Caki2 (cell line): ENCODE measurements around the gene UBE2R2. TPM values are rescaled to one million over a fixed set of nuclear protein-coding genes. Genes with fewer than 3 reads are reported as not detected.
"Not testable (repeated sequence)": the region's sequence is repeated elsewhere in the genome, so short reads cannot be mapped to it uniquely, and the experiment has no call there.

Source experiments
- DNase-seq: peaks from one replicate; pipeline ENCODE4 v3.0.0-alpha.2; 2015; ENCODE audit warnings: low read depth
- in situ Hi-C: cut with HindIII; loops from 2 replicates; pipeline ENCODE4 v1.10.0; 2016; ENCODE audit warnings: low sequenced_read_pairs, low pct_unique_long_range_greater_than_20kb, mixed read lengths
- total RNA-seq: library from RNA; depleted of rRNA; stranded (reverse); fragments of >200 nt; shearing (Covaris generic); gene quantifications from 2 replicates; pipeline ENCODE4 v1.2.3, GENCODE V29; 2014; ENCODE audit warnings: low replicate concordance

UBE2R2 gene
- total RNA-seq, 1 experiment from 2014 or later: 22.9 TPM

DNA sequence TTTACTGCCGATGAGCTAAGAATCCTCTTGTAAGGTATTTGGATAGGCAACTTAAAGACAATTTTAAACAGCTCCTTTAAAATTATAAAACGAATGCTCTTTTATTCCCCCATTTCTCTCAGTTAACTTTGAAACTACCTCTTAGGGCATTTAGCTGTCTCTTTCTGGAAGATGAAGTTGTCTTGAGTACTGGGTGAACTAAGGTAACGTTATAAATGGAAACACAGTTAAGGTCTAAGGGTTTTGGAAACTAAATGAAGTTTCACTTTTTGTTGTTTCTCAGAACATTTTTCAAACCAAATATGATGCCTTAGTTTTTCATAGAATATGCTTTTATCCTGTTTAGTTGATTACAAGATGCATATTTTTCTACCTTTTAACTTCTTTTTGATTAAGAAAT, 6.8 kb downstream of the UBE2R2 start:
- no peak for DNase-seq
- in situ Hi-C loops: no loop called here

DNA sequence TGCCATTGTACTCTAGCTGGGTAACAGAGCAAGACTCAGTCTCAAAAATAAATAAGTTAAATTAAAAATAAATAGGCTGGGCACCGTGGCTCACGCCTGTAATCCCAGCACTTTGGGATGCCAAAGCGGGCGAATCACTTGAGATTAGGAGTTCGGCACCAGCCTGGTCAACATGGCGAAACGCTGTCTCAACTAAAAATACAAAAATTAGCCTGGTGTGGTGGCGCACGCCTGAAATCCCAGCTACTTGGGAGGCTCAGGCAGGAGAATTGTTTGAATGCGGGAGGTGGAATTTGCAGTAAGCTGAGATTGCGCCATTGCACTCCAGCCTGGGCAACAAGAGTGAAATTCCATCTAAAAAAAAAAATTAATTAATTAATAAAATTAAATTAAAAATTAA, 10.3 kb downstream of the UBE2R2 start:
- DNase-seq, in situ Hi-C loops: not testable (repeated sequence)

DNA sequence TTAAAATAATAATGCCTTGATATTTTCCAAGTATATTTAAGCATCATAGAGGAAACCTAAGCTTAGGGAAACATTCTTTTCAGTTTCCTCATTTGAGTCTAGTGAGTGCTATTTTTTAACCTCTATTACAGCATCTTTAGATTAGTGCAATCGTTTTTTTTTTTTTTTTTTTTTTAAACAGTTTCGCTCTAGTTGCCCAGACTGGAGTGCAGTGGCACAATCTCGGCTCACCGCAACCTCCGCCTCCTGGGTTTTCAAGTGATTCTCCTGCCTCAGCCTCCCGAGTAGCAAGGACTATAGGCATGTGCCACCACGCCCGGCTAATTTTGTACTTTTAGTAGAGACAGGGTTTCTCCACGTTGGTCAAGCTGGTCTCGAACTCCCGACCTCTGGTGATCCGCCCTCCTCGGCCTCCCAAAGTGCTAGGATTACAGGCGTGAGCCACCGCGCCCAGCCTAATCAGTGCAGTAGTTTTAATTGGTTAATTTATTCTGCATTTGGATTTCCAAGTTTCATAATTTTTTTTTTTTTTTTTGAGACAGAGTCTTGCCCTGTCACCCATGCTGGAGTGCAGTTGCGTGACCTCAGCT, 12.8 kb downstream of the UBE2R2 start:
- in situ Hi-C loops, DNase-seq: not testable (repeated sequence)

DNA sequence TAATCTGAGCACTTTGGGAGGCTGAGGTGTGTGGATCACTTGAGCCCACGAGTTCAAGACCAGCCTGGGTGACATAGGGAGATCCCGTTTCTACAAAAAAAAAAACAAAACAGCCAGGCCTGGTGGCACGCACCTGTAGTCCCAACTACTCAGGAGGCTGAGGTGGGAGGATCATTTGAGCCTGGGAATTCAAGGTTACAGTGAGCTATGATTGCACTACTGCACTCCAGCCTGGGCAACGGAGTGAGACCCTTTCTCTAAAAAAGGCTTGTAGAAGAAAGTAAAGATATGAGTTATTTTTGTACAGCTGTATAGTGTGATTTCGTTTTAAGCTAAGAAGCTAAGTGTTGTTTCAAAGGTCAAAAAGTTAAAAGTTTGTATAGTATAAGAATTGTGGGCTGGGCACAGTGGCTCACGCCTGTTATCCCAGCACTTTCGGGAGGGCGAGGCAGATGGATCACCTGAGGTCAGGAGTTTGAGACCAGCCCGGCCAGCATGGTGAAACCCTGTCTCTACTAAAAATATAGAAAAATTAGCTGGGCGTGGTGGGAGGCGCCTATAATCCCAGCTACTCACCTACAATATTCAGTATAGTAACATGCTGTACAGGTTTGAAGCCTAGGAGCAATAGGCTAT, 18.8 kb downstream of the UBE2R2 start:
- no peak for DNase-seq
- in situ Hi-C loops: no loop called here

DNA sequence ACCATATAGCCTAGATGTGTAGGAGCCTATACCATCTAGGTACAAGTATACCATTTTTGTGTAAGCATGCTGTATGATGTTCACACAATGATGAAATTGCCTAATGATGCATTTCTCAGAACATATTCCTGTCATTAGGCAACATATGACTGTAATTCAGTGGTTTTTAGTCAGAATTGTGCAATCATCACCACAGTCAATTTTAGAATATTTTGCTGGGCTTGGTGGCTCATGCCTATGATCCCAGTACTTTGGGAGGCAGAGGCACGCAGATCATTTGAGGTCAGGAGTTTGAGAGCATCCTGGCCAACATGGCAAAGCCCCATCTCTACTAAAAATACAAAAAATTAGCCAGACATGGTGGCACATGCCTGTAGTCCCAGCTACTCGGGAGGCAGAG, 19.3 kb downstream of the UBE2R2 start:
- DNase-seq, in situ Hi-C loops: not testable (repeated sequence)

DNA sequence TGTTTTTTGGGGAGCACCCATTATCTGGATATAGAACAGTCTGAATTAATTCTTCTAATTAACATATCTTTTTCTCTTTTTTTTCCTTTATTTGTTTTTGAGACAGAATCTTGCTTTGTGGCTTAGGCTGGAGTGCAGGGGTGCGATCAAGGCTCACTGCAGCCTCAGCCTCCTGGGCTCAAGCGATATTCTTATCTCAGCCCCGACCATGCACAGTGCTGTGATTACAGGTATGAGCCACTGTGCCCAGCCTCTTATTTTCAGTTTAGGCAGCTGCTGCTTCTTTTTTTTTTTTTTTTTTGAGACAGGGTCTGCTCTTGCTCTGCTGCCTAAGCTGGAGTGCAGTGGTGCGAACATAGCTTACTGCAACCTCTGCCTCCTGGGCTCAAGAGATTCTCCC, 20.2 kb downstream of the UBE2R2 start:
- in situ Hi-C loops: no loop called here
- DNase-seq: no peak

DNA sequence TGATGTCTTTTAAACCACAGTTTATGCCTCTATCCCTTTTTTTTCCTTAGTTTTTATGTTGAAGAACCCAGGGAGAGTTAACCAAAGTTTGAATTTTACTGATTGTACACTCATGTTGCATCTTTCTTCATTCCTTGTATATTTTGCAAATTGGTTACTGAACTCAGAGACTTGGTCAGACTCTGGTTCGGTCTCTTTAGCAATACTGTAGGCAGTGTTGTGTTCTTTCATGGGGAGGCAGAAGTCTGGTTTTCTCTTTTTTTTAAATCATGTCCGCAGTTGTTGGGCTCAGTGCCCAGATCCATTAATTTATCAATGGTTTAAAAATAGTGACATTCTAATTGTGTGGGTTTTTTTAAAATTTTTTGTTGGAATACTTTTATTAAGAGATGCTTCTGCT, 23.4 kb downstream of the UBE2R2 start:
- in situ Hi-C loops: no loop called here
- DNase-seq: no peak

DNA sequence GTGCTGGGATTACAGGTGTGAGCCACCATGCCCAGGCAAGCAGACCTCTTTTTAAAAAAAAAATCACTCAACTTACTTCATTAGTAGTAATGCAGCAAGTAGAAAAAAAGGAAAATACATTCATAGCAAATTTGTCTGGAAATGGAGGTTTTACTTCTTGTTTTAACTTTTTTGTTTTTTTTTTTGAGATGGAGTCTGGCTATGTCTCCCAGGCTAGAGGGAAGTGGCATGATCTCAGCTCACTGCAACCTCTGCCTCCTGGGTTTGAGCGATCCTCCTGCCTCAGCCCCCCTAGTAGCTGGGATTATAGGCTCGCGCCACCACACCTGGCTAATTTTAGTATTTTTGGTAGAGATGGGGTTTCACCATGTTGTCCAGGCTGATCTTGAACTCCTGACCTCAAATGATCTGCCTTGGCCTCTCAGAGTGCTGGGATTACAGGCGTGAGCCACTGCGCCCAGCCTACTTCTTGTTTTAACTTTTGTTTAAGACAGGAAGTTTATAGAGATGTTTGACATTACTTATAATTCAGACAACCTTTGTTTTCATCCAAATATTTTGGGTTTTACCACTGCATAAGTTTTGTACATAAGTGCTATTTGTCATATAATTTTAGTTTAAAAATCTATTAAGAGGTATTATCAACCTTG, 26.5 kb downstream of the UBE2R2 start:
- no peak for DNase-seq
- in situ Hi-C loops: no loop called here

DNA sequence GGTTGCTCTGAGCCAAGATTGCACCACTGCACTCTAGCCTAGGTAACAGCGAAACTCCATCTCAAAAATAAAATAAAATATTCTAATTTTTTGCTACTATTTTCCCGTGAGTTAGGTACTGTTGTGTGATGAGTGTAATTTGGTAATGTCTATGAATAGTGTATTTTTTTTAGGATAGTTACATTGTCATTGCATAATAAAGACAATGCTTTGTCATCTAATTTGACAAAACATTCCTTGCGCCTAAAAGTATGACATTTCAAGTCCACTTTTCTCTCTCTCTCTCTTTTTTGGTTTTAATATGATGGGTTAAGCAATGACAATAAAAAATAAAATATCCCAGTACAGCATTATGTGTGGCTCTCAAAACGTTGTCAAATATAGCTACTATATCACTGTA, 29.3 kb downstream of the UBE2R2 start:
- in situ Hi-C loops: no loop called here
- no peak for DNase-seq

DNA sequence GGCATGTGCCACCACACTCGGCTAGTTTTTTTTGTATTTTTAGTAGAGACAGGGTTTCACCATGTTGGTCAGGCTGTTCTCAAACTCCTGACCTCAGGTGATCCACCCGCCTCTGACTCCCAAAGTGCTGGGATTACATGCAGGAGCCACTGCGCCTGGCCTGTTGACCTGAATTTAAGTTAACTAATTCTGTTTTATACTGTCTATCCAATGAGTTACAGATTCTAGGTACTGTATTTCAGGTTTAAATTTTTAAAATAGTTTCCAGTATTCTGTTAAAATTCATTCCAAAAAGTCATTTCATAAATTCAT, 30.9 kb downstream of the UBE2R2 start:
- DNase-seq, in situ Hi-C loops: not testable (repeated sequence)

DNA sequence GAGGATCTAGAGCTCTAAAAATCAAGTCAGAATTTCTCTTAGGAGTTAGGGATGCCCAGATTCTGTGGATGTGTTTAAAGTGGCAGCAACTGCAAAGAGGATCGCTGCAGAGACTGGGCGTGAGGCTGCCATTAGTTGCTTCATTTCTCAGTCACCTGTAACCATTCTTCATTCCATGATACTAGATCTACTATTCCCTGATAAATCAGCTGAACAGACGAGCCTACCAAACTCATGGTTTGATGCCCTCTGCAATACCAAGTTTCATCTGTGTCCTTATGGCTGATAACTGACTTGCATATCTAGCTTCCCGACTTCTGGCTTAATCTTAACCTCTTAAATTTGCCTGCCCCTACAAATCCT, 33.3 kb downstream of the UBE2R2 start:
- in situ Hi-C loops: no loop called here
- no peak for DNase-seq

DNA sequence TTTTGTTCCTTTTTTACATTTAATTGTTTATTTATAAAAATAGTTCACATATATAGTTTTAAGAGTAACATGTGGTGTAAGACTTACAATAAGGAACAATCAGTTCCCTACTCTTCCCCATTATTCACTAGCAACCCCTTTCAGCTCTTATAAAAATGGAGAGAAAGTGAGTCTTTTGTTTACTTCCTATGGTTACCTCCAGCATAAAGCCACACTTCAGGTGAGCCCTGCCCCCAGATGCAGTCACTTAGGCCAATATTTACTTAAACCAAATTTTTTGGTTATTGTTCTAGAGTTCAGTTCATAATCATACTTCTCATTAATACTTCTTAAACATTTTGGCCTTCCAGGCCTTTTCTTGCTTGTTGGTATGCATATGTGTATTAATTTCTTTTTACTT, 33.7 kb downstream of the UBE2R2 start:
- in situ Hi-C loops: no loop called here
- DNase-seq: no peak

DNA sequence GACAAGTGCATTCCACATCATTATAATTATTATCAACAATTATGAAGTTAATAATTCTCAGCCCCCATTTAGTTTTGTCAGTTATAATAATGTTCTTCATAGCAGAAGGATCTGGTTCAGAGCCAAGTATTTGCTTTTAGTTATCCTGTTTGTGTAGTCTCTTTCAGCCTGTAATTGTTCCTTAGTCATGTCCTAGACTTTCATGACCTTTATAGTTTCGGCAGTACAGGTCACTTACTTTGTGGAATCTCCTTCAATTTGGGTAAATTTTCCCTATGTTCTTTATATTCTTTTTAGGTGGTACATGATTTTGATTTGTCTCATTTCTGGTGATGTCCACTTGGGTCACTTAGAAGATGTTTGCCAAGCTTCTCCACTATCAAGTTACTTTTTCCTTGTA, 34.3 kb downstream of the UBE2R2 start:
- no peak for DNase-seq

DNA sequence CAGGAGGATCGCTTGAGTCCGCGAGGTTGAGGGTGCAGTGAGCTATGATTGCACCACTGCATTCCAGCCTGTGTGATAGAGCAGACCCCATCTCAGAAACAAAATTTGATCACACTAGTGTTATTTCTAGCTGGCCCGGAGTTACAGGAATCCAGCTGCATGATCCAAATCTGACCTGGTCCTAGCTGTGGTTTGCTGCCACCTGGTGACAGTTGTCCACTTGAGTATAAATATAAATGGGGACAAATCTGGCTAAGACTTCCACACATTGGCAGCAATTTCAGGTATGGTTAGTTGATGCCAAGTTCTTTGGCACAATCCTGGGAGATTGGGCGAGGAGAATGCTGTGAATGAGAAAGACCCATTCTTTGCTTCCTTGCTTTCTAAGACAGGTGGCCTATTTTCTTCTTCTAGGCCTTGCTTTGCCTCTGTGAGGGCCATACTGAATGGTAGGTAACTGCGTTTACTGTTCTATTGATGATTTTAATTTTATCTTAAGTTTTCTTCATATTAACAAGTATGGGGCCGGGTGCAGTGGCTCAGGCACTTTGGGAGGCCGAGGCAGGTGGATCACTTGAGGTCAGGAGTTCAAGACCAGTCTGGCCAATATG, 35.4 kb downstream of the UBE2R2 start:
- in situ Hi-C loops: no loop called here
- peak; percentile 47 for DNase-seq

More for the DNA sequence above, 34.3 kb downstream of the UBE2R2 start:
- in situ Hi-C loops: no loop called here

DNA sequence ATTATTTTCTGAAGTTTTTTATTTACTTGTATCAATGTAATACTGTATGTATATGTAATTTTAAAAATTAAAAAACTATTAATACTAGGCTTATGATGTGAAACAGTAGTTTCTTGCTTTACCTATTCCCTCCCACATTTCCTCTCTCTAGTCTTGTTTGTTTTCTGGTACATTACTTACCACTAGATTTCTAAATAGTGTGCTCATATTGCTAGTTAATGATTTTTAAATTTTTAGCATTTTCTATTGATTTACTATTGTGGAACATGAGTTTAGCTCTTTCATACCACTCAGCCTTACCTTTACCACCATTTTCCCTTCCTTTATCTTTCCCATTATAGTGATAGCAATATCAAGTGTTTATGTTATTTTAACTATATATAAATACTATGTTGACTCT, 39.3 kb downstream of the UBE2R2 start:
- in situ Hi-C loops: no loop called here
- no peak for DNase-seq

DNA sequence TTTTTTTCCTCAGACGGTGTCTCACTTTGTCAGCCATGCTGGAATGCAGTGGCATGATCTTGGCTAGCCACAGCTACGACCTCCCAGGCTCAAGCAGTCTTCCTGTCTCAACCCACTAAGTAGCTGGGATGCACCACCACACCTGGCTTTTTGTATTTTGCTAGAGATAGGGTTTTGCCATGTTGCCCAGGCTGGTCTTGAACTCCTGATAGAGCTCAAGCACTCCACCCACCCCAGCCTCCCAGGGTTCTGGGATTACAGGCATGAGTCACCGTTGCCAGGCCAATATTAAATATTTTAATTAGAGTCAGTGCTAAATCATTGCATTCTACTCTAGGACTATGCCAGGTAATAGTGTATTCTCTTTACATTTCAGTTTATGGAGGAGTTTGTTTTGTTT, 41.5 kb downstream of the UBE2R2 start:
- DNase-seq: no peak
- in situ Hi-C loops: no loop called here

DNA sequence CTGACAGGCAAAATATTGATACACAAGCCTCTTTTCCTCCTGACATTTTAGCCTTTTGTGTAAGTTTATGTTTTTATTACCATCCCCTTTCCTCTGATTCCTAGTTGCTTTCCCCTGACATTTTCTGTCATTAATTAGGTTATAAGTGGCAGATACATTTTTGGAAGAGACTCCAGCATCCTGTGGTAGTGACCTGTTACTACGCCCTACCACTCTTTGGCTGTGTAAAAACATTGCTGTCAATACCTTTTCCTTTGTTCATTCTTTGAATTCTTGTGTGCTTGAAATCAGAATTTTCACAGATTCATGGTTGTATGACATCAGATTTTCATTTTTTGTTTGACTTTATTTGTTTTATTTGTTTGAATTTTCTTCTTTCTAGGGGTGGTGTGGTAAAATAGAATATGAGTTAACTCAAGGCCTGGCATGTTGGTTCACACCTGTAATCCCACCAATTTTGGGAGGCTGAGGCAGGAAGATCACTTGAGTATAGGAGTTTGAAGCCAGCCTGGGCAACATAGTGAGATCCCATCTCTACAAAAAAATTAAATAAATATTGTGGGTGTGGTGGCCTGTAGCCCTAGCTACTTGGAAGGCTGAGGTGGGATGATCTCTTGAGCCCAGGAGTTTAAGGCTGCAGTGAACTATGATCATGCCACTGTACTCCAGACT, 43.4 kb downstream of the UBE2R2 start:
- in situ Hi-C loops: no loop called here
- DNase-seq: no peak

DNA sequence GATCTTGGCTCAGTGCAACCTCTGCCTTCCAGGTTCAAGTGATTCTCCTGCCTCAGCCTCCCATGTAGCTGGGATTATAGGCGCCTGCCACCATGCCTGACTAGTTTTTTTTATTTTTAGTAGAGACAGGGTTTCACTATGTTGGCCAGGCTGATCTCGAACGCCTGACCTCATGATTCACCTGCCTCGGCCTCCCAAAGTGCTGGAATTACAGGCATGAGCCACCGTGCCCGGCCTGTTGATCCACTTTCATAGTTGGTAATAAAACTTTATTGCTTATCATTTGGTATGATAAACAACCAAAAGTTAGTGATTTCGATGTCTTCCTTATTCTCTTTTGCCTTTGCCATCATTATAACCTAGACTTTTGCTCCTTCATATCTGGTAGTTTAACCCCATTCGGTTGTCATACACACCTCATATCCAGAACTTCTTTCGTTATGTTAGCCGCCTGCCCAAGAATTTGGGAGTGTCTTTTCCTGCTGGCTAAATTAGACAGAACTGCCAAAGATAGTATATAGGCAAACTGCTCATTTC, 45.0 kb downstream of the UBE2R2 start:
- DNase-seq: no peak
- in situ Hi-C loops: no loop called here

DNA sequence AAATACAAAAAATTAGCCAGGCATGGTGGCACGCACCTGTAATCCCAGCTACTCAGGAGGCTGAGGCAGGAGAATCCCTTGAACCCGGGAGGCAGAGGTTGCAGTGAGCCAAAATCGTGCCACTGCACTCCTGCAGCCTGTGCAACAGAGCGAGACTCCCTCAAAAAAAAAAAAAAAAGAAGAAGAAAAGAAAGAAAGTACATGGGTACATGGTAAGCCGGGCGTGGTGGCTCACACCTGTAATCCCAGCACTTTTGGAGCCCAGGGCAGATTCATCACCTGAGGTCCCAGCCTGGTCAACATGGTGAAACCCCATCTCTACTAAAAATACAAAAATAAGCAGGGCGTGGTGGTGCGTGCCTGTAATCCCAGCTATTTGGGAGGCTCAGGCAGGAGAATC, 46.1 kb downstream of the UBE2R2 start:
- DNase-seq, in situ Hi-C loops: not testable (repeated sequence)
